Motor neuron (in vitro differentiated cells): Measurements from ENCODE around the gene HEXIM2. TPM values are rescaled to one million over a fixed set of nuclear protein-coding genes. Genes with fewer than 3 reads are reported as not detected.
A peak's percentile ranks its signal among the peaks of the same experiment; 100 is the strongest.
"Not testable (repeated sequence)": the region's sequence is repeated elsewhere in the genome, so short reads cannot be mapped to it uniquely, and the experiment has no call there.

ENCODE experiments used
- ATAC-seq, 8 experiments: fragments of 200-7000 bp; cut with Tn5 transposase; replicated peaks in 6 of 8; 2 replicates each; pipeline ENCODE4 v1.8.0; 2021; ENCODE audit warnings: mild to moderate bottlenecking in 8 of 8, moderate library complexity in 8 of 8
- H3K27ac ChIP-seq, 2 donors: fragments of 250-450 bp; sonication (Bioruptor Pico); 2 replicates each; pipeline ENCODE4 v1.9.0; 2021; ENCODE audit warnings: antibody characterized with exemption in 2 of 2, mild to moderate bottlenecking in 2 of 2, moderate library complexity in 1 of 2
- H3K4me1 ChIP-seq, 2 donors: fragments of 250-450 bp; sonication (Bioruptor Pico); replicated peaks in 1 of 2; 2 replicates each; pipeline ENCODE4 v1.6.1; 2021; ENCODE audit warnings: antibody characterized with exemption in 2 of 2, mild to moderate bottlenecking in 2 of 2, moderate library complexity in 1 of 2
- H3K4me3 ChIP-seq, 5 donors: fragments of 250-450 bp; sonication (Bioruptor Pico); 2 replicates each; pipeline ENCODE4 v1.9.0; 2021; ENCODE audit warnings: antibody characterized with exemption in 5 of 5, mild to moderate bottlenecking in 5 of 5, moderate library complexity in 4 of 5
- WGBS, 10 experiments: fragments of 450-650 bp; shearing (Covaris generic); methylation state at CpG; one replicate each; pipeline ENCODE4 v1.0.0; 2022; 5-methylcytosine and 5-hydroxymethylcytosine counted together
- in situ Hi-C, 9 experiments: fragments of 400-800 bp; cut with MboI; loops; one replicate each; pipeline ENCODE4 v1.15.0; 2021; ENCODE audit warnings: low sequenced_read_pairs in 9 of 9, low pct_unique_long_range_greater_than_20kb in 2 of 9; ENCODE audit not compliant: unreplicated experiment in 9 of 9
- total RNA-seq, 8 experiments: library from RNA; unstranded; fragments of 300-600 nt; gene quantifications; 2 replicates each; pipeline versions ENCODE4 v1.2.3 to v1.2.4, GENCODE V29; 2022

HEXIM2 gene
- total RNA-seq, 8 experiments from 2014 or later: 7.6 to 14.1 (median 9.9) TPM

DNA sequence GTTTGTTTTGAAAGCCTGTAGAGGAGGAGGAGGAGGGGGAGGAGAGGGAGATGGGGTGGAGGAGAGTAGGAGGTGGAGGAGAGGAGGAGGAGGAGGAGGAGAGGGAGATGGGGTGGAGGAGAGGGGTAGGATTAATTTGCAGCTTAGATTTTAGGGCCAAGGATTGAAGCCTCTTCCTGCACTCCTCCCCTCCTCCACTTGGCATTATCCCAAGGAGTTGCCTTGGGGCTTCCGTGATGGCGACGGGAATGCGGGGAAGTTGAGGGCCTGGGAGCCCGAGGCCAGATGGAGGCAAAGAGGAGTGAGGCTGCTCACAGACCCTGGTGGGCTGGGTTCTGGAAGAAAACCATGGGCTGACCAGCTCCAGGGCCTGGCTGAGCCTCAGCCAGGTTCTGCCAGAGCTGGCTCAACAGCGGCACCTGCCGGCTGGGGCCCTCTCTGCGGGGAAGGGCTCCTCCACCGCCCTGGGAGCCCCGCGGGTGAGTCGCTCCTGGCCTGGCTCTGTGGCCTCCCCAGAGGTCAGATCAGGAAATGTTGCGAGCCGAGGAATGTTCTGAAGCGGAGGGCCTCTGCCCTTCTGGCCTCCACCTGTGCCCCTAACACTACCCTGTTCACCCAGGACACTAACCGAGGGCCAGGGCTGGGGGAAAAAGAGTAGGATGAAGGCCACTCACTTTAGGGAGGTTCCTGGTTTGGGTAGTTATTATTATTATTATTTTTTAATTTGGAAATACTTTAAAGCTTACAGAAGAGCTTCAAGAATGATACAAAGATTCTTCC, 36.1 kb downstream of the HEXIM2 start:
- 0 to 33% (median 15%) methylated on average over 1 to 5 of the region's 16 CpGs; no CpG with 5 or more reads in 6 of the 10 experiments for WGBS, 10 experiments
- Histone ChIP-seq H3K27ac (no peak overlapping the region), H3K4me1 (peaks cover 2 to 8% of the 10 kb centered on the region in 2 donors), H3K4me3 (no peak overlapping the region)
- in situ Hi-C loops: no loop called here
- peak; percentile 98 to 100 (median 100) for ATAC-seq

DNA sequence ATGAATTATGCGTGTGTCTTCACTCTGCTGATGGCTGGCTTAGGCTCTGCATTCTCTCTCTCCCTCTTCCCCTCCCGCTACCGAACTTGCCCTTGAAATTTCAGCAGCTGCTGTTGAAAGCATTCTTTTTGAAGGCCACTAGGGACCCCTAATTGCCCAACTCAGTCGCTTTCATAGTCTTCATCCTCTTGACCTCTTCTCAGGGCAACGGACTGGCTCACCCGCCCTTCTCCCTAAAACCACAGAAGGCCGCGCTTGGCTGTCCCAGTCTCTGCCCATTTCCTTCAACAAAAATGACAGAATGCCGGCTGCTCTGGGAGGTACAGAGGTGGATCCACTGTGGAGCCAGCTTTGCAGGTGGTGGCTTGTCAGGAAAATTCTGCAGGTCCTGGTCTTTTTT, 39.0 kb downstream of the HEXIM2 start:
- WGBS, 10 experiments: 40 to 87% (median 63%) methylated on average over 2 to 8 of the region's 9 CpGs
- peaks cover 2 to 8% of the 10 kb centered on the region in 2 donors for H3K4me1 ChIP-seq
- no peak overlapping the region for H3K27ac ChIP-seq
- no peak overlapping the region for H3K4me3 ChIP-seq
- ATAC-seq: no peak
- in situ Hi-C loops: loop anchor here in 3 of 9 experiments (25.0 kb wide), 2 partner anchors 187 to 637 kb away; partner anchors contain the start of gene SPPL2C (in 1 of the 3)

DNA sequence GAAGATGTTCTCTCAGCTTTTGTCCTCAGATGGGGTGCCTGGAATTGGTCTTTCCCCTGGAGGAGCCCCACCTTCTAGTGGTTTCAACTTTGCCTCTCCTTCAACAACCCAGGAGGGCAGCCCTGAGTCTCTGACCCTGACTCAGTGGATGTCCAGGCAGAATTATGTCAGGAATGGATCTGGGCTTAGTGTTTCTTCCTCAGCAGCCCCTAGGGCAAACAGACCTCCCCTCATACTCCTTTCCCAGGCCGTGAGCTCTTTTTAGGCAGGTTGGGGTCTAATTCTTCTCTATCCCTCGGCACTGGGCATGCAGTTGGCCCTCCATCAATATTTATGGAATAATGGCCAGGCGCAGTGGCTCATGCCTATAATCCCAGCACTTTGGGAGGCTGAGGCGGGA, 39.8 kb downstream of the HEXIM2 start:
- Histone ChIP-seq H3K27ac (no peak overlapping the region), H3K4me3 (no peak overlapping the region), H3K4me1 (peaks cover 2 to 8% of the 10 kb centered on the region in 2 donors)
- no peak for ATAC-seq
- in situ Hi-C loops: loop anchor here in 3 of 9 experiments (25.0 kb wide), 2 partner anchors 186 to 636 kb away; partner anchors contain the start of gene SPPL2C (in 1 of the 3)
- WGBS, 10 experiments: 60 to 100% (median 90%) methylated on average over 1 to 3 of the region's 4 CpGs; no CpG with 5 or more reads in 5 of the 10 experiments

DNA sequence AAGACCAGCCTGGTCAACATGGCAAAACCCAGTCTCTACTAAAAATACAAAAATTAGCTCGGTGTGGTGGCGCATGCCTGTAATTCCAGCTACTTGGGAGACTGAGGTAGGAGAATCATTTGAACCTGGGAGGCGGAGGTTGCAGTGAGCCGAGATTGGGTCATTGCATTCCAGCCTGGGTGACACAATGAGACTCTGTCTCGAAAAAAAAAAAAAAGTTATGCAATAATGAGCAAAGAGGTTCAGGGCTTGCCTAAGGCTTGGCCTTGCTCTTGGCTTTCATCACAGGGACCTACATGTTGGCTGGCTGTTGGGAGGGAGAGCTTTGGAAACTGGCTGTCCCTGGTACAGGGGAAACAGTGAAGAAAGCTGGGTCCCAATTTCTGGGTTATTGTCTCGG, 40.2 kb downstream of the HEXIM2 start:
- not testable (repeated sequence) for ATAC-seq, H3K4me1 ChIP-seq, H3K4me3 ChIP-seq, H3K27ac ChIP-seq
- in situ Hi-C loops: loop anchor here in 3 of 9 experiments (25.0 kb wide), 2 partner anchors 185 to 635 kb away; partner anchors contain the start of gene SPPL2C (in 1 of the 3)
- 63 to 100% (median 91%) methylated on average over 1 to 6 of the region's 6 CpGs for WGBS, 10 experiments

DNA sequence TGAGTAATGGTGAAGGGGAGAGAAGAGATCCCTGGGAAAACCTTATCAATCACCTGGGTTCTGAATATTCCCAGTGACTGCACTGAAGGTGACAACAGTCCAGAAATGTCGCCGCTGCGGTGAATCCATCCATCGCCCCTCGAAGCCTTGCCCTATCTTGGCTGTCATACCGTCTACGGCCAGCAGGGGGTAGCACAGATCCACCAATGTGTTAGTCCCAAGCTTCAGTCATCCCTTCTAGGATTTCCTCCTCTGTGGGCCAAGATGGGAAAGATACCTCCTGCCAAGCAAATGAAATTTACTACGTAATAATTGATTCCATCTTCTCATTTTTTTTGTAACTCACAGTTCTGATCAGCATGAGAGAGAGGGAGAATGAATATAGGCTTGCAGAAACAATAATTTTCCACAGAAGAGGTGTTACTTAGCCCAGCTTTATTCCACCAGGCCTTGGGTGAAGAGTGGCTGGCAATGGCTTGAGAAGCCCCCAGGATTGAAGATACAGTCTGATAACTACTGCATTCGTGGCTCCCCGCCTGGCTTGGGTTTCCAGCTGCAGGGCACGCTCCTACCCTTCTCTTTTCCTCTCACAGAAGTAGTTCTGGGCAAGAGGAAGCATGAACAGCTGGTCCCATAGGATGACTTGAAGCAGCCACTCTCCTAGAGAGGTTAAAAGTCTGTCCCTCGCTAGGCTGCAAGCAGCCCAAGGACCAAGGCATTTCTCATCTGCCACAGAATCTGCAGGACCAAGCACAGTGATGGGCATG, 57.4 kb downstream of the HEXIM2 start:
- H3K4me3 ChIP-seq: no peak overlapping the region
- WGBS, 10 experiments: 0 to 26% (median 5%) methylated on average over 1 to 9 of the region's 12 CpGs
- no peak overlapping the region for H3K27ac ChIP-seq
- in situ Hi-C loops: loop anchor here in 3 of 9 experiments (25.0 kb wide), 2 partner anchors 168 to 618 kb away; partner anchors contain the start of gene SPPL2C (in 1 of the 3)
- peak; percentile 56 to 93 (median 68) for ATAC-seq
- peaks cover 0 to 11% of the 10 kb centered on the region in 2 donors for H3K4me1 ChIP-seq

Other genes starting within 250 kb of the HEXIM2 start
- 1,000 to 10,000 TPM in 1 of 8 experiments, 1 to 10 TPM in 6, under 1 TPM in 1; 0.92 to 2,179 (median 1.8) TPM for gene GFAP, start 246.4 kb upstream of the HEXIM2 start, total RNA-seq
- gene KIF18B, start 214.1 kb upstream of the HEXIM2 start, total RNA-seq: 10 to 100 TPM in 3 of 8 experiments, under 1 TPM in 5; 0.20 to 17.8 (median 0.80) TPM
- gene C1QL1, start 193.6 kb upstream of the HEXIM2 start, total RNA-seq: 100 to 1,000 TPM in 1 of 8 experiments, 1 to 10 TPM in 4, under 1 TPM in 1, not detected in 2; 0.35 to 116 (median 3.3) TPM
- 100 to 1,000 TPM in 1 of 8 experiments, 10 to 100 TPM in 7; 15.5 to 109 (median 46.5) TPM for gene DCAKD, start 110.2 kb upstream of the HEXIM2 start, total RNA-seq
- gene NMT1, start 100.6 kb upstream of the HEXIM2 start, total RNA-seq: 100 to 1,000 TPM in 2 of 8 experiments, 10 to 100 TPM in 6; 38.3 to 140 (median 67.8) TPM
- 10 to 100 TPM in 4 of 8 experiments, 1 to 10 TPM in 4; 2.0 to 40.1 (median 10.0) TPM for gene PLCD3, start 29.4 kb upstream of the HEXIM2 start, total RNA-seq
- 10 to 100 TPM in 3 of 8 experiments, 1 to 10 TPM in 5; 1.5 to 16.1 (median 6.4) TPM for gene ACBD4, start 26.2 kb upstream of the HEXIM2 start, total RNA-seq
- 10 to 100 TPM; 10.6 to 49.8 (median 23.0) TPM for gene HEXIM1, start 13.4 kb upstream of the HEXIM2 start, total RNA-seq
- gene FMNL1, start 60.0 kb downstream of the HEXIM2 start, total RNA-seq: 1 to 10 TPM; 1.1 to 5.6 (median 2.3) TPM
- gene SPATA32, start 100.2 kb downstream of the HEXIM2 start, total RNA-seq: under 1 TPM in 6 of 8 experiments, not detected in 2; 0.13 to 0.47 (median 0.41) TPM
- 1 to 10 TPM; 1.4 to 5.0 (median 3.2) TPM for gene MAP3K14, start 155.1 kb downstream of the HEXIM2 start, total RNA-seq